GDM1 (cell line): Measurements from ENCODE around the gene POLD4.

Source experiments
- DNase-seq: peaks from one replicate; lab custom pipeline; 2025; lab: John Stamatoyannopoulos, UW

POLD4 gene

GRCh38 chr11:67301313-67301921, 51.9 kb downstream of the POLD4 start:
- no peak for DNase-seq
